ENCODE measurements around the gene PPM1H. TPM values are rescaled to one million over a fixed set of nuclear protein-coding genes. Genes with fewer than 3 reads are reported as not detected.

PPM1H gene
- total RNA-seq, 1 experiment from 2014 or later = 37.1 TPM

GRCh38 chr12:62878211-62878610, 56.7 kb downstream of the PPM1H start:
- TF ChIP-seq IRF1 (CRISPR knock-in tag; IDR thresholded peaks at IDR 0.05) = no peak
- no peak for TF ChIP-seq NR2C2 (CRISPR knock-in tag; IDR thresholded peaks at IDR 0.05)
- no peak for TF ChIP-seq IRF2 (CRISPR knock-in tag; IDR thresholded peaks at IDR 0.05; ENCODE audit: borderline replicate concordance, low read depth)
- TF ChIP-seq OVOL2 (CRISPR knock-in tag; IDR thresholded peaks at IDR 0.05; ENCODE audit: borderline replicate concordance) = no peak
- no peak for TF ChIP-seq ZNF138 (CRISPR knock-in tag; conservative IDR thresholded peaks at IDR 0.05)
- no peak for TF ChIP-seq FOXJ3 (CRISPR knock-in tag; IDR thresholded peaks at IDR 0.05; ENCODE audit: borderline replicate concordance)
- TF ChIP-seq TP53 (CRISPR knock-in tag; IDR thresholded peaks at IDR 0.05) = no peak
- TF ChIP-seq SOX15 (CRISPR knock-in tag; IDR thresholded peaks at IDR 0.05) = no peak
- no peak for TF ChIP-seq SMAD3 (CRISPR knock-in tag; IDR thresholded peaks at IDR 0.05; ENCODE audit: borderline replicate concordance)
- Mint-ChIP-seq H3K27me3 (ENCODE audit: low read depth) (no peaks in the 10 kb centered on the region), H3K9me3 (peaks cover 5% of the 10 kb centered on the region), H3K4me3 (no peak overlapping the region), H3K4me1 (peaks cover 14% of the 10 kb centered on the region), H3K36me3 (peaks cover 14% of the 10 kb centered on the region), H3K27ac (no peak overlapping the region)
- ATAC-seq (no peak), DNase-seq (ENCODE audit: low spot score) (no peak)
- POLR2A ChIA-PET = no interaction called here
- CTCF ChIA-PET = no interaction called here

DNA sequence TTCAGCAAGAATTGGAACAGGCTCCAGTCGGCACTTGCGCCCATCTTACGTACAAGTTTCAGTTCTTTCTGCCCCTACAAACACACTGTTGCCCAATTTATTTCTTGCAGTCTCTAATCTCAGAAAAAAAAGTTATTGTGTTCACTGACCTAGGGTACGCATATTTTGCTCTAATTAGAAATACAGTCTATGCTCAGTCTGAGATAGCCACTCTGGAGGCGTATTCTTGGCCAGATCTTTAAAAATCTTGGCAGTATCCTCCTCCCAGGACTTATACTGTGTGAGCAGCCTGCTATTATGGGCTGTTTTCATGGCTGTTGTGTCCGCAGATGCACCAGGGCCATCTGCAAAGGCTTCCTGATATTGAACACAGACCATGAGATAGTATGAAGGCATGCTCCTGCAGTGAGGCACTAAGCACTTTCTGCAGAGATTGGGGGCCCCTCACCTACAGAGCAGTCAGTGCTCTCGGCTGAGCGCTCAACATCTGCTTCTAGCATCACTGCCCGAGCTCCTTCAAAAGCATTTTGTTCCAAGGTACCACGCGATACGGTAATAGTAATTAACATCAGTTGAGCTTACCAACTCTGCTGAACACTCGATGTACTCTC, 57.9 kb downstream of the PPM1H start:
- ATAC-seq (no peak), DNase-seq (ENCODE audit: low spot score) (no peak)
- H3K36me3 Mint-ChIP-seq = peaks cover 14% of the 10 kb centered on the region
- no peak overlapping the region for H3K27ac Mint-ChIP-seq
- no peak overlapping the region for H3K4me3 Mint-ChIP-seq
- H3K4me1 Mint-ChIP-seq = peaks cover 14% of the 10 kb centered on the region
- H3K9me3 Mint-ChIP-seq = peaks cover 5% of the 10 kb centered on the region
- POLR2A ChIA-PET = no interaction called here
- TF ChIP-seq ESRRA (CRISPR knock-in tag; IDR thresholded peaks at IDR 0.05; ENCODE audit: borderline replicate concordance) = no peak
- TF ChIP-seq JAZF1 (CRISPR knock-in tag; IDR thresholded peaks at IDR 0.05) = no peak
- no peak for TF ChIP-seq NR3C1 (CRISPR knock-in tag; conservative IDR thresholded peaks at IDR 0.05; ENCODE audit: low read depth)
- CTCF ChIA-PET = no interaction called here
- no peaks in the 10 kb centered on the region for H3K27me3 Mint-ChIP-seq (ENCODE audit: low read depth)

- POLR2A ChIA-PET = no interaction called here
- ATAC-seq = no peak
- H3K27ac Mint-ChIP-seq = no peak overlapping the region
- no peak overlapping the region for H3K4me3 Mint-ChIP-seq
- CTCF ChIA-PET = no interaction called here
- H3K36me3 Mint-ChIP-seq = peaks cover 1% of the 10 kb centered on the region
- H3K27me3 Mint-ChIP-seq (ENCODE audit: low read depth) = no peaks in the 10 kb centered on the region
- no peaks in the 10 kb centered on the region for H3K4me1 Mint-ChIP-seq
- peaks cover 5% of the 10 kb centered on the region for H3K9me3 Mint-ChIP-seq
- DNase-seq (ENCODE audit: low spot score) = no peak
- TF ChIP-seq, protein P1, sequence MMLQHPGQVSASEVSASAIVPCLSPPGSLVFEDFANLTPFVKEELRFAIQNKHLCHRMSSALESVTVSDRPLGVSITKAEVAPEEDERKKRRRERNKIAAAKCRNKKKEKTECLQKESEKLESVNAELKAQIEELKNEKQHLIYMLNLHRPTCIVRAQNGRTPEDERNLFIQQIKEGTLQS (CRISPR knock-in tag; conservative IDR thresholded peaks at IDR 0.05) = no peak
- TF ChIP-seq MXD4 (CRISPR knock-in tag; IDR thresholded peaks at IDR 0.05; ENCODE audit: borderline replicate concordance) = no peak
- TF ChIP-seq, protein P2, sequence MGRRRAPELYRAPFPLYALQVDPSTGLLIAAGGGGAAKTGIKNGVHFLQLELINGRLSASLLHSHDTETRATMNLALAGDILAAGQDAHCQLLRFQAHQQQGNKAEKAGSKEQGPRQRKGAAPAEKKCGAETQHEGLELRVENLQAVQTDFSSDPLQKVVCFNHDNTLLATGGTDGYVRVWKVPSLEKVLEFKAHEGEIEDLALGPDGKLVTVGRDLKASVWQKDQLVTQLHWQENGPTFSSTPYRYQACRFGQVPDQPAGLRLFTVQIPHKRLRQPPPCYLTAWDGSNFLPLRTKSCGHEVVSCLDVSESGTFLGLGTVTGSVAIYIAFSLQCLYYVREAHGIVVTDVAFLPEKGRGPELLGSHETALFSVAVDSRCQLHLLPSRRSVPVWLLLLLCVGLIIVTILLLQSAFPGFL (CRISPR knock-in tag; IDR thresholded peaks at IDR 0.05; ENCODE audit: borderline replicate concordance) = no peak
- TF ChIP-seq ZNF423 (CRISPR knock-in tag; IDR thresholded peaks at IDR 0.05) = no peak
- no peak for TF ChIP-seq USF2 (CRISPR knock-in tag; IDR thresholded peaks at IDR 0.05)
- no peak for TF ChIP-seq TP53 (CRISPR knock-in tag; IDR thresholded peaks at IDR 0.05)
- no peak for TF ChIP-seq HMGA2 (CRISPR knock-in tag; IDR thresholded peaks at IDR 0.05)
- TF ChIP-seq FOXK1 (CRISPR knock-in tag; IDR thresholded peaks at IDR 0.05) = no peak
- TF ChIP-seq STAT6 (CRISPR knock-in tag; conservative IDR thresholded peaks at IDR 0.05; ENCODE audit: low read depth) = no peak
- no peak for TF ChIP-seq RELA (CRISPR knock-in tag; IDR thresholded peaks at IDR 0.05; ENCODE audit: borderline replicate concordance)
- no peak for TF ChIP-seq NFATC4 (CRISPR knock-in tag; IDR thresholded peaks at IDR 0.05)
- no peak for TF ChIP-seq ZBTB43 (CRISPR knock-in tag; IDR thresholded peaks at IDR 0.05)
Measured at GRCh38 chr12:62873826-62874448, 61.0 kb downstream of the PPM1H start.

All from WTC11 (cell line).